GM12878 (cell line): ENCODE measurements around the gene MELTF. TPM values are rescaled to one million over a fixed set of nuclear protein-coding genes. Genes with fewer than 3 reads are reported as not detected.

ENCODE experiments used
- ATAC-seq: fragments of 200-7000 bp; cut with Tn5 transposase; 3 replicates; pipeline ENCODE4 v1.9.1; 2020; ENCODE audit warnings: mild to moderate bottlenecking, moderate library complexity
- BruUV-seq: library from RNA; stranded (reverse); fragments of 400-500 nt; replicated peaks from 2 replicates; lab custom pipeline; 2021; lab: Mats Ljungman, UMichigan
- CTCF ChIA-PET: fragments of 300-600 bp; sonication (Branson Sonifier 250); formaldehyde crosslinking; extraction: SDS; loops from one replicate; lab custom pipeline; 2021; ENCODE audit warnings: inconsistent platforms; lab: Yijun Ruan, JAX
- POLR2A ChIA-PET: fragments of 350-600 bp; formaldehyde crosslinking; extraction: SDS; loops from one replicate; lab custom pipeline; 2021; ENCODE audit warnings: inconsistent platforms; lab: Charles Lee
- RAD21 ChIA-PET: fragments of 300-600 bp; sonication (Branson Sonifier 250); formaldehyde crosslinking; loops from one replicate; lab custom pipeline; 2023; ENCODE audit warnings: antibody characterized with exemption; ENCODE audit not compliant: unreplicated experiment; lab: Charles Lee
- SMC1A ChIA-PET: fragments of 300-600 bp; sonication (Branson Sonifier 250); formaldehyde crosslinking; loops from one replicate; lab custom pipeline; 2023; ENCODE audit not compliant: unreplicated experiment, uncharacterized antibody; lab: Charles Lee
- DNase-seq: peaks from one replicate; pipeline ENCODE4 v3.0.0-alpha.2; 2011; ENCODE audit warnings: low read depth, low spot score
- FAIRE-seq: peaks from 3 replicates; lab custom pipeline; 2011; peaks lifted over from hg19 to GRCh38; lab: Jason Lieb, UNC
- H2AFZ ChIP-seq: 2 replicates; pipeline ENCODE4 v1.6.0; 2011; ENCODE audit warnings: low read depth, low read length, control low read depth; ENCODE audit not compliant: control insufficient read depth
- H3K27ac ChIP-seq: 2 replicates; pipeline ENCODE4 v1.5.1; 2011; ENCODE audit warnings: control low read depth; ENCODE audit not compliant: control insufficient read depth, insufficient read depth
- H3K27me3 ChIP-seq, 2 experiments: replicated peaks in 1 of 2; 2 replicates each; pipeline versions ENCODE4 v1.6.0 to v1.6.1; 2011; ENCODE audit warnings: low read length in 1 of 2; ENCODE audit not compliant: control insufficient read depth in 2 of 2, insufficient read depth in 2 of 2
- H3K36me3 ChIP-seq, 2 experiments: 2 replicates each; pipeline ENCODE4 v1.5.1; 2011; ENCODE audit warnings: low read length in 1 of 2; ENCODE audit not compliant: control insufficient read depth in 2 of 2, insufficient read depth in 2 of 2
- H3K4me1 ChIP-seq: 2 replicates; pipeline ENCODE4 v1.6.1; 2011; ENCODE audit warnings: mild to moderate bottlenecking, low read length, moderate library complexity, mixed read lengths; ENCODE audit not compliant: control insufficient read depth, insufficient read depth
- H3K4me2 ChIP-seq: 2 replicates; pipeline ENCODE4 v1.6.0; 2011; ENCODE audit warnings: control low read depth; ENCODE audit not compliant: control insufficient read depth, insufficient read depth
- H3K4me3 ChIP-seq: fragments of 200-600 bp; sonication (generic); 2 replicates; pipeline ENCODE4 v1.5.1; 2016
- H3K79me2 ChIP-seq: 2 replicates; pipeline ENCODE4 v1.6.0; 2011; ENCODE audit warnings: low read length; ENCODE audit not compliant: control insufficient read depth, insufficient read depth
- H3K9ac ChIP-seq: 2 replicates; pipeline ENCODE4 v1.8.0; 2011; ENCODE audit warnings: low read length, control low read depth, mixed read lengths; ENCODE audit not compliant: control insufficient read depth, insufficient read depth
- H3K9me3 ChIP-seq: replicated peaks from 3 replicates; pipeline ENCODE4 v1.5.1; 2011; ENCODE audit warnings: mild to moderate bottlenecking, low read length; ENCODE audit not compliant: control insufficient read depth, insufficient read depth
- H4K20me1 ChIP-seq: 2 replicates; pipeline ENCODE4 v1.6.0; 2011; ENCODE audit not compliant: control insufficient read depth, insufficient read depth
- BHLHE40 ChIP-seq, 2 experiments: fragments of 450-650 bp in 1 of 2; IDR thresholded peaks; 2 replicates each; pipeline ENCODE4 v1.6.1; 2011 to 2017; ENCODE audit warnings: low read depth in 2 of 2, borderline replicate concordance in 1 of 2, improper control_type of control experiment in 1 of 2, low read length in 1 of 2, mild to moderate bottlenecking in 1 of 2
- BMI1 ChIP-seq: fragments of 450-650 bp; IDR thresholded peaks from 2 replicates; pipeline ENCODE4 v1.6.1; 2016; ENCODE audit warnings: mild to moderate bottlenecking, moderate library complexity, borderline replicate concordance
- ESRRA ChIP-seq: IDR thresholded peaks from 2 replicates; pipeline ENCODE4 v1.6.1; 2012; ENCODE audit warnings: mild to moderate bottlenecking, low read length, improper control_type of control experiment
- GATAD2B ChIP-seq: fragments of 450-650 bp; conservative IDR thresholded peaks from 2 replicates; pipeline ENCODE4 v1.6.1; 2017; ENCODE audit warnings: low read depth, mild to moderate bottlenecking, moderate library complexity
- HDAC2 ChIP-seq: fragments of 200-600 bp; sonication (generic); IDR thresholded peaks from 2 replicates; pipeline ENCODE4 v1.6.1; 2017
- MTA2 ChIP-seq: fragments of 450-650 bp; IDR thresholded peaks from 2 replicates; pipeline ENCODE4 v1.6.1; 2016; ENCODE audit warnings: low read depth, mild to moderate bottlenecking, moderate library complexity
- RB1 ChIP-seq: fragments of 450-650 bp; formaldehyde crosslinking; IDR thresholded peaks from 2 replicates; pipeline ENCODE4 v1.6.1; 2017; ENCODE audit warnings: mild to moderate bottlenecking, borderline replicate concordance
- SIN3A ChIP-seq: IDR thresholded peaks from 2 replicates; pipeline ENCODE4 v1.6.1; 2012; ENCODE audit warnings: low read depth, low read length, improper control_type of control experiment
- SMAD5 ChIP-seq: IDR thresholded peaks from 2 replicates; pipeline ENCODE4 v1.6.1; 2016; ENCODE audit warnings: antibody characterized with exemption, low read depth
- WGBS: methylation state at CpG from one replicate; pipeline ENCODE4 v1.1.6; 2016; ENCODE audit warnings: low lambda C conversion rate; ENCODE audit not compliant: insufficient replicate concordance, insufficient coverage; ENCODE audit errors: missing lambda C conversion rate; 5-methylcytosine and 5-hydroxymethylcytosine counted together
- in situ Hi-C: fragments of 300-500 bp; cut with MboI; formaldehyde crosslinking; loops from 9 replicates; pipeline ENCODE4 v1.14.3; 2018; ENCODE audit warnings: mixed read lengths
- intact Hi-C: fragments of 100-400 bp; cut with micrococcal nuclease; formaldehyde crosslinking; loops from one replicate; pipeline ENCODE4 v1.14.2; 2022; ENCODE audit not compliant: unreplicated experiment
- polyA plus RNA-seq, 11 experiments: library from polyadenylated mRNA; depleted of rRNA in 4 of 11; unstranded in 6 of 11; stranded (reverse) in 5 of 11; fragments of >200 nt; fragmentation: Nextera tagmentation in 4 of 11; fragmentation: Illumina TruSeq in 1 of 11; extraction: Ambion mirVana in 4 of 11; extraction: Trizol in 1 of 11; gene quantifications; 1 replicate in 1 of 11; 2 replicates in 10 of 11; pipeline versions ENCODE4 v1.2.1 to v1.2.3, GENCODE V29; 2011 to 2016; ENCODE audit warnings: inconsistent platforms in 2 of 11, missing spikeins in 2 of 11, low read depth in 1 of 11
- total RNA-seq, 4 experiments: library from RNA; depleted of rRNA in 3 of 4; stranded (reverse); fragments of >200 nt in 3 of 4; fragmentation: Illumina TruSeq in 1 of 4; extraction: Trizol in 1 of 4; gene quantifications; 2 replicates each; pipeline versions ENCODE4 v1.2.1 to v1.2.3, GENCODE V29; 2013 to 2021

The MELTF gene
- total and polyA plus RNA-seq, 10 of the 15 experiments (the other 5 are each of a cell fraction or from before 2014, with no cell fraction given): 0.55 to 49.1 (median 11.1) TPM

- H3K4me3 ChIP-seq: no peak overlapping the region
- ChIA-PET CTCF (interaction anchor here (0.6 to 4.4 kb wide), 10 partner anchors 9 to 156 kb away, joined by 3 to 54 read pairs (median 6); no protein-coding TSS in a partner anchor), SMC1A (interaction anchor here (0.8 to 4.8 kb wide), 8 partner anchors 9 to 158 kb away, joined by 3 to 33 read pairs (median 4); no protein-coding TSS in a partner anchor), RAD21 (interaction anchor here (0.9 to 3.9 kb wide), 3 partner anchors 24 to 156 kb away, joined by 3 to 48 read pairs (median 3); no protein-coding TSS in a partner anchor), POLR2A (no interaction called here)
- no peak overlapping the region for H3K9ac ChIP-seq
- H4K20me1 ChIP-seq: no peaks in the 10 kb centered on the region
- no peaks in the 10 kb centered on the region; the same call in 1 of the 2 replicates for H3K4me1 ChIP-seq
- no peak overlapping the region for H2AFZ ChIP-seq
- BruUV-seq: no TSS peak
- H3K27ac ChIP-seq: no peak overlapping the region
- FAIRE-seq (no peak), ATAC-seq (no peak), DNase-seq (no peak)
- H3K36me3 ChIP-seq: peaks cover 0 to 6% of the 10 kb centered on the region in 2 experiments; a peak in 3 of 4 replicates
- 69% methylated on average over 12 of the region's 12 CpGs for WGBS
- in situ Hi-C loops: no loop called here
- no peaks in the 10 kb centered on the region for H3K9me3 ChIP-seq
- peak overlapping the region; percentile 3; the same call in 1 of the 2 replicates for H3K4me2 ChIP-seq
- H3K27me3 ChIP-seq: no peaks in the 10 kb centered on the region
- peaks cover 19% of the 10 kb centered on the region for H3K79me2 ChIP-seq
- TF ChIP-seq MTA2 (no peak), SIN3A (no peak), ESRRA (no peak), BMI1 (no peak), BHLHE40 (IDR thresholded peaks at IDR 0.05; ENCODE audit: borderline replicate concordance in 1 of 2, low read depth in 2 of 2, low read length in 1 of 2) (no peak), HDAC2 (no peak), SMAD5 (no peak), GATAD2B (no peak), RB1 (no peak)
- TF ChIP-seq, all 136 proteins: peak for 0
- intact Hi-C loops: no loop called here
These were observed 2.0 kb upstream of the MELTF start for GRCh38 chr3:197031315-197032285.
